HG02870 (cell line): ENCODE measurements around the gene ASCC3.
"Not testable (repeated sequence)": the region's sequence is repeated elsewhere in the genome, so short reads cannot be mapped to it uniquely, and the experiment has no call there.

Experiments used
- ATAC-seq: cut with Tn5 transposase; IDR thresholded peaks from one replicate; pipeline ENCODE4 v1.9.1; 2021; ENCODE audit warnings: mild to moderate bottlenecking, moderate library complexity; ENCODE audit not compliant: unreplicated experiment

The ASCC3 gene

GRCh38 chr6:100886076-100886475, 4.9 kb upstream of the ASCC3 start:
- ATAC-seq: no peak

GRCh38 chr6:100883347-100883746, 2.2 kb upstream of the ASCC3 start:
- ATAC-seq: no peak

GRCh38 chr6:100881707-100882040, 545 bp upstream of the ASCC3 start:
- ATAC-seq: no peak

- no peak for ATAC-seq
Observed at GRCh38 chr6:100880149-100880852, 828 bp downstream of the ASCC3 start.

- no peak for ATAC-seq
Observed at GRCh38 chr6:100879317-100879716, 1.8 kb downstream of the ASCC3 start.

GRCh38 chr6:100877851-100878250, 3.3 kb downstream of the ASCC3 start:
- ATAC-seq: no peak

GRCh38 chr6:100876251-100876650, 4.9 kb downstream of the ASCC3 start:
- ATAC-seq: no peak

GRCh38 chr6:100865525-100865924, 15.6 kb downstream of the ASCC3 start:
- ATAC-seq: no peak

- ATAC-seq: no peak
Observed at GRCh38 chr6:100862063-100862462, 19.1 kb downstream of the ASCC3 start.

GRCh38 chr6:100856146-100856545, 25.0 kb downstream of the ASCC3 start:
- no peak for ATAC-seq

GRCh38 chr6:100851819-100852218, 29.3 kb downstream of the ASCC3 start:
- no peak for ATAC-seq

GRCh38 chr6:100850174-100850573, 31.0 kb downstream of the ASCC3 start:
- ATAC-seq: no peak

GRCh38 chr6:100846276-100846675, 34.9 kb downstream of the ASCC3 start:
- peak; percentile 43 for ATAC-seq

GRCh38 chr6:100845676-100846075, 35.5 kb downstream of the ASCC3 start:
- ATAC-seq: no peak

GRCh38 chr6:100839419-100839818, 41.7 kb downstream of the ASCC3 start:
- no peak for ATAC-seq

- no peak for ATAC-seq
Observed at GRCh38 chr6:100838011-100838410, 43.1 kb downstream of the ASCC3 start.

GRCh38 chr6:100833972-100834574, 47.1 kb downstream of the ASCC3 start:
- no peak for ATAC-seq

- ATAC-seq: not testable (repeated sequence)
Observed at GRCh38 chr6:100829077-100829595, 52.0 kb downstream of the ASCC3 start.

- ATAC-seq: no peak
Observed at GRCh38 chr6:100823041-100823440, 58.1 kb downstream of the ASCC3 start.

GRCh38 chr6:100818066-100818465, 63.1 kb downstream of the ASCC3 start:
- no peak for ATAC-seq

GRCh38 chr6:100810015-100810414, 71.1 kb downstream of the ASCC3 start:
- no peak for ATAC-seq

- peak; percentile 65 for ATAC-seq
Observed at GRCh38 chr6:100809346-100809745, 71.8 kb downstream of the ASCC3 start.
